ENCODE measurements around the gene PAX8.
"Not testable (repeated sequence)": the region's sequence is repeated elsewhere in the genome, so short reads cannot be mapped to it uniquely, and the experiment has no call there.

Gene PAX8

GRCh38 chr2:113278742-113279139 is at the start of gene PAX8:
TSS of gene PAX8 (minus strand) at chr2:113278921. CDS start at chr2:113278394, 527 bp downstream.
- no peak for DNase-seq (ENCODE audit: low read depth)
- no peak within 1 kb of the TSS for H3K4me3 ChIP-seq (ENCODE audit: low read depth, low read length)
- TF ChIP-seq, protein P1, sequence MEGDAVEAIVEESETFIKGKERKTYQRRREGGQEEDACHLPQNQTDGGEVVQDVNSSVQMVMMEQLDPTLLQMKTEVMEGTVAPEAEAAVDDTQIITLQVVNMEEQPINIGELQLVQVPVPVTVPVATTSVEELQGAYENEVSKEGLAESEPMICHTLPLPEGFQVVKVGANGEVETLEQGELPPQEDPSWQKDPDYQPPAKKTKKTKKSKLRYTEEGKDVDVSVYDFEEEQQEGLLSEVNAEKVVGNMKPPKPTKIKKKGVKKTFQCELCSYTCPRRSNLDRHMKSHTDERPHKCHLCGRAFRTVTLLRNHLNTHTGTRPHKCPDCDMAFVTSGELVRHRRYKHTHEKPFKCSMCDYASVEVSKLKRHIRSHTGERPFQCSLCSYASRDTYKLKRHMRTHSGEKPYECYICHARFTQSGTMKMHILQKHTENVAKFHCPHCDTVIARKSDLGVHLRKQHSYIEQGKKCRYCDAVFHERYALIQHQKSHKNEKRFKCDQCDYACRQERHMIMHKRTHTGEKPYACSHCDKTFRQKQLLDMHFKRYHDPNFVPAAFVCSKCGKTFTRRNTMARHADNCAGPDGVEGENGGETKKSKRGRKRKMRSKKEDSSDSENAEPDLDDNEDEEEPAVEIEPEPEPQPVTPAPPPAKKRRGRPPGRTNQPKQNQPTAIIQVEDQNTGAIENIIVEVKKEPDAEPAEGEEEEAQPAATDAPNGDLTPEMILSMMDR (IDR thresholded peaks at IDR 0.05; ENCODE audit: control insufficient read depth, extremely low read depth, insufficient read depth): no peak

DNA sequence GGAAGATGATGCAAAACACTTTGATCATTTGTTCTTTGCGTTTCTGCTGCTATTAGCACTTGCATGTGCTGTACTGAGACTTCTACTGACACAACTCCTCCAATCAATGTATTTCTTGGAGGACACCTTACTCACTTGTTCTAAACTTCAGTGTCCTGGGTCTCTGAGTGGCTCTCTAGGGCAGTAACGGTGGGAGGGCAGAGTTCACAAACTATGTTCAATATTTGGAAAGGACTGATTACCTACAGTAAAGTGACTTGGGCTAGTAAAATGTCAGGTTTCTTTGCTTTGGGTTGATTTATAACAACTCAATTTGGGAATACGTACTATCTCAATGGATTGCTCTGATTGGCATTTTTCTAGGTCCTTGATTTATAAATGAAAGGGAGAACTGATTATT is 49.3 kb upstream of the PAX8 start:
- TF ChIP-seq, protein P1 (IDR thresholded peaks at IDR 0.05; ENCODE audit: control insufficient read depth, extremely low read depth, insufficient read depth): no peak
- no peak overlapping the region for H3K4me3 ChIP-seq (ENCODE audit: low read depth, low read length)
- DNase-seq (ENCODE audit: low read depth): no peak

GRCh38 chr2:113325161-113325731 is 46.5 kb upstream of the PAX8 start:
- peak overlapping the region; percentile 28; the same call in 1 of the 2 replicates for H3K4me3 ChIP-seq (ENCODE audit: low read depth, low read length)
- DNase-seq (ENCODE audit: low read depth): not testable (repeated sequence)

DNA sequence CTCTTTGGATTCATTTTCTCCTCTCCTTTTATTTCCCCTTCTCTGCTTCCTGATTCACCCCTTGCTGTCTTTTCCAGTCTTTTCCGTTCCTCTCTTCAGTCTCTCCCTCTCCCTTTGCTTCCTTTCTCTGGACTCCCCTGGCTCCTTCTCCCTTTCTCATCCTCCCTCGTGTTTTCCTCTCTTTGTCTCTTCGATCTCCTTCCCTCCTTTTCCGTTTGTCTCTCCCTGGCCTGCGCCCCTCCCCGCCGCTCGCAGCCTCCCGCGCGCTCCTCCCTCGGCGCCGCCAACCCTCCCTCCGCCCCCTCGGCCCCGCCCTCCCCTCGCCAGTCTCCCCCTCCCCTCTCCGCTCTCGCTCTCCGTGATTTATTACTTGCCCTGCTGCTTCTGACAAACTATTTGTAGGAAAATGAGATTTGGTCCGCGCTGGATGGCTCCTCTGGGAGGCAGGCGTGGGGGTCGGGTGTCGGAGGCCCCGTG is 46.0 kb upstream of the PAX8 start:
- peak overlapping the region; percentile 28; the same call in 1 of the 2 replicates for H3K4me3 ChIP-seq (ENCODE audit: low read depth, low read length)
- TF ChIP-seq, protein P1 (IDR thresholded peaks at IDR 0.05; ENCODE audit: control insufficient read depth, extremely low read depth, insufficient read depth): no peak
- DNase-seq (ENCODE audit: low read depth): no peak

DNA sequence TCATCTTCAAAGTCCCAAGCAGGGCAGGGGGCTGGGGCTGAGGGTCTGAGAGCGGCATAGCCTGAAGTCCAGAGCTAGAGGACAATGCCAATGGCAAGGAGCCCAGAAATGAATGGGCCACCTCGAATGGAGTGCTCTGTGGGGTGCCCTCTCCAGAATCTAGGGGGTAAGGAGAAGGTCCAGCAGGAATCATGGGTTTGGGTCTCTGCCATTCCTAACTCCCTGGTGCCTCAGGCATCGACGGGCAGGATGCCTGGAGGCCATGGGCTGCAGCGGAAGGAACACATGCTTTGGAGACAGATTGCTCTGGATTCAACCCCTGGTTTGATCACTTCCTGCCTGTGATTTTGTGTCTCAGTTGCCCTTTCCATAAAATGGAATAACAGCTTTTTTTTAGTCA is 44.4 kb upstream of the PAX8 start:
- H3K4me3 ChIP-seq (ENCODE audit: low read depth, low read length); DNase-seq (ENCODE audit: low read depth): not testable (repeated sequence)

DNA sequence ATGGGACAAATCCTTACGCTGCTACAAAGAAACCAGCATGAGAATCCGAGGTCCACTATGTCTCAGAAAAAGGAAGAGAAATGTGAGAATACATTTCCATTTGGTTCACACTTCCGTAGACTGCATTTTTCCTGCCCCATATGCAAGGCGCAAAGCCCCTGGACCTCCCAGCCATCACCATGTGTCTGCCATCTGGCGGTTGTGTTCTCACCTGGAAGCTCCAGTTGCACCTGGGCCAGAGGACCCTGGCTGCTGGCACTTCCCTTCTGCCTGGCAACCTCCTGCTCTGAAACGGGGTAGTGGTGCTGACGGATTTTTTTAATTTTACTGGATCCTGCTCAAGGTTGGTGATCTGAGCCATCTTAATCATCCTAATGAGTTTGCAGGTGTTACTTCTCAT is 41.4 kb upstream of the PAX8 start:
- not testable (repeated sequence) for DNase-seq (ENCODE audit: low read depth)

GRCh38 chr2:113318941-113319340 is 40.2 kb upstream of the PAX8 start:
- not testable (repeated sequence) for DNase-seq (ENCODE audit: low read depth); H3K4me3 ChIP-seq (ENCODE audit: low read depth, low read length)

More for the DNA sequence above, 41.4 kb upstream of the PAX8 start:
- H3K4me3 ChIP-seq (ENCODE audit: low read depth, low read length): not testable (repeated sequence)

DNA sequence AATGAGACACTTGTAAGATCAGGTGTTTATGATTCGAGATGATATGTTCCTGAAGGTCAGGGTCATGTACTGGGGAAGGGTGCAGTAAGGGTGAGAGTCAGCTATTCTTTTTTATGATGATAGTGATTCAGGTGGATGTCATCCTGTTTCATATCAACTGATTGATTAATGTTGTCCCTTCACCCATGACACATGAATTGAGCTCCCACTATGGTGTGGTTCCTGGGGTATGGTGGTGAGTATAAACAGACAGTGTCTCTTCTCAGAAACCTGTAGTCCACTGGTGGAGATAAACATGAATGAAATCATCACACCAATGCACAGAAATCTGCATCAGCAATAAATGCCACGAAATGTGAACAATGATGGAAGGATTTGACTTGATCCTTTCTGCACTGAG is 37.4 kb upstream of the PAX8 start:
- no peak overlapping the region for H3K4me3 ChIP-seq (ENCODE audit: low read depth, low read length)
- TF ChIP-seq, protein P1 (IDR thresholded peaks at IDR 0.05; ENCODE audit: control insufficient read depth, extremely low read depth, insufficient read depth): no peak
- DNase-seq (ENCODE audit: low read depth): no peak

DNA sequence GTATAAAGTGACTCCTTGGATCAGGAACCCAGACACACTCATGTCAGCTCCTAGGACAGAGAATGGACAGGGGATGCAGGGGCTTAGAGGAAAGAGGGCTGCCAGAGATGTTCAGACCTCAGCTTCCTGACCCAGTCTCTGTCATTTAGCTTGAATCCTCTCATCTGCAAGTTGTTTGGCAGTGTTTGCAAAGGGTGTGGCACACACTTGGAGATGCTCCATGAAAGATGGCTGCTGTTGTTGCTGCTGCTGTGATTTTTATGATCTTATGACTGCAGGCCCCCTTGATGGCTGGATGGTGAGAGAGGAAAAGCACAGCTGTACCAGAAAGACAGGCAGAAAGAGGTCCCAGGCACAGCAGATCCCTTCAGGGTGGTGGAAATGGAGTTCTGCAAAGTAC is 35.9 kb upstream of the PAX8 start:
- not testable (repeated sequence) for DNase-seq (ENCODE audit: low read depth); H3K4me3 ChIP-seq (ENCODE audit: low read depth, low read length)

GRCh38 chr2:113314176-113314575 is 35.5 kb upstream of the PAX8 start:
- H3K4me3 ChIP-seq (ENCODE audit: low read depth, low read length); DNase-seq (ENCODE audit: low read depth): not testable (repeated sequence)

DNA sequence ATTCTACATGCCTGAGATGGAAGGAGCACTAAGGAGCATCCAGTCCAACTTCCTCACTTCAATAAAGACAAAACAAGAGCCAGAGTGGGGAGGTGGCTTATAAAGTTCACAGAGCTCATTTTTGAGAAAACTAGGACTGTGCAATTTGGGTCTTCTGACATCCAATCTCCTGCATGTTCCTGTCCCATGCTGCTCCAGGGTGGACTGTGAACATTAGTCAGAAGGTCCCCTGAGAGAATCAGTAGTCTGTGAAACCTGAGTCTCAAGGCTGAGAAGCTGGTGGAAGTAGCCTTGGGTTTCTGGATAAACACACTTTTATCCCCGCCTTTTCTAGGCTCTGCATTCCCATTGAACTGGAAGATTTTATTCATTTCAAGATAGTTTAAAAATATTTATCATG is 33.1 kb upstream of the PAX8 start:
- DNase-seq (ENCODE audit: low read depth); H3K4me3 ChIP-seq (ENCODE audit: low read depth, low read length): not testable (repeated sequence)

DNA sequence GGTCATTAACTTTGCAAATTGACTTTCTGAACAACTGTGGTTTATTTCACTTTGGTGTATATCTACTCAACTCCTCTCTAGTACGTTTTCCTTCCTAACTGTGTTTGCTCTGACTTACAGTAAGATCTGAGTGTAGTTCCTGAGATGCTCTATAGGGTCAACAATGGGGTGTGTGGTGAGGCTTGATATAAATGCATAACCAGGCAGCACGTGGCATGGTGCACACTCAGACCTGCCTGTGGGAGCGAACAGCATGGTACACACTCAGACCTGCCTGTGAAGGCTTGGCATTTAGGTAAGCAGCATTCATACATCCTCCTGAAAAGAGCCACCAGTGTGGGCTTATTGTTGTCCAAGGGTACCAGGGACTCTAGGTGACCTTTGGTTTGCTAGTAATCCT is 32.5 kb upstream of the PAX8 start:
- H3K4me3 ChIP-seq (ENCODE audit: low read depth, low read length); DNase-seq (ENCODE audit: low read depth): not testable (repeated sequence)

Data from LNCaP clone FGC (cell line).